Transverse colon (tissue), 4 donors: ENCODE data around the gene TXNDC16. TPM values are rescaled to one million over a fixed set of nuclear protein-coding genes. Genes with fewer than 3 reads are reported as not detected.

Source experiments
- DNase-seq: peaks from one replicate; pipeline ENCODE4 v3.0.0-alpha.2; 2019
- H3K27ac ChIP-seq, 4 donors: fragments of 200-600 bp; sonication (generic); 2 replicates each; pipeline ENCODE4 v1.5.1; 2016 to 2018; ENCODE audit warnings: inconsistent platforms in 4 of 4
- H3K27me3 ChIP-seq: fragments of 200-600 bp; sonication (generic); 2 replicates; pipeline ENCODE4 v1.5.1; 2017; ENCODE audit warnings: inconsistent platforms
- H3K36me3 ChIP-seq, 4 donors: fragments of 200-600 bp; sonication (generic); 2 replicates each; pipeline ENCODE4 v1.5.1; 2017 to 2019; ENCODE audit warnings: inconsistent platforms in 4 of 4
- H3K4me1 ChIP-seq, 4 donors: fragments of 200-600 bp; sonication (generic); 2 replicates each; pipeline ENCODE4 v1.5.1; 2017 to 2020; ENCODE audit warnings: inconsistent platforms in 4 of 4
- H3K4me3 ChIP-seq, 4 donors: fragments of 200-600 bp; sonication (generic); 1 replicate in 1 of 4; 2 replicates in 3 of 4; pipeline versions ENCODE4 v1.5.1 to v1.6.1; 2017 to 2019; ENCODE audit warnings: inconsistent platforms in 4 of 4
- H3K9me3 ChIP-seq, 2 donors: fragments of 200-600 bp; sonication (generic); 2 replicates each; pipeline ENCODE4 v1.5.1; 2017 to 2019; ENCODE audit warnings: inconsistent platforms in 2 of 2
- EP300 ChIP-seq: sonication (generic); formaldehyde crosslinking; IDR thresholded peaks from one replicate; pipeline ENCODE4 v1.6.1; 2017; ENCODE audit warnings: antibody characterized with exemption, low read depth
- POLR2A ChIP-seq: fragments of 450-650 bp; IDR thresholded peaks from one replicate; pipeline ENCODE4 v1.6.1; 2016; ENCODE audit warnings: antibody characterized with exemption, mild to moderate bottlenecking, moderate library complexity
- POLR2AphosphoS5 ChIP-seq, 3 donors: sonication (generic); formaldehyde crosslinking; IDR thresholded peaks; one replicate each; pipeline ENCODE4 v1.6.1; 2016; ENCODE audit warnings: antibody characterized with exemption in 3 of 3
- WGBS, 2 donors: methylation state at CpG; one replicate each; pipeline ENCODE4 v1.1.5; 2018; ENCODE audit warnings: low coverage in 1 of 2; 5-methylcytosine and 5-hydroxymethylcytosine counted together
- in situ Hi-C, 4 donors: fragments of 200-750 bp; cut with MboI; loops; one replicate each; pipeline versions ENCODE4 v1.15.0 to v1.15.1; 2017; ENCODE audit warnings: low sequenced_read_pairs in 3 of 4, low pct_ligation_motif_present in 1 of 4, low pct_unique_long_range_greater_than_20kb in 1 of 4
- intact Hi-C: fragments of 100-400 bp; cut with DNase I; formaldehyde crosslinking; loops from one replicate; pipeline ENCODE4 v1.15.1; 2023; ENCODE audit warnings: low total_unique reads
- total RNA-seq, 4 donors: library from RNA; depleted of rRNA; stranded (reverse); fragments of >200 nt; gene quantifications; one replicate each; pipeline ENCODE4 v1.1.0, GENCODE V29; 2016
- TF ChIP-seq, protein P1 (sequence below), 5 experiments: fragments of 200-600 bp in 3 of 5; fragments of 450-650 bp in 2 of 5; sonication (generic) in 3 of 5; IDR thresholded peaks; 1 replicate in 2 of 5; 2 replicates in 3 of 5; pipeline ENCODE4 v1.5.1; 2016 to 2017; ENCODE audit warnings: antibody characterized with exemption in 5 of 5, inconsistent platforms in 3 of 5, mild to moderate bottlenecking in 2 of 5, moderate library complexity in 1 of 5

Gene TXNDC16
- total RNA-seq, 4 donors from 2014 or later: 5.6 to 11.1 (median 7.1) TPM; not detected in 1

DNA sequence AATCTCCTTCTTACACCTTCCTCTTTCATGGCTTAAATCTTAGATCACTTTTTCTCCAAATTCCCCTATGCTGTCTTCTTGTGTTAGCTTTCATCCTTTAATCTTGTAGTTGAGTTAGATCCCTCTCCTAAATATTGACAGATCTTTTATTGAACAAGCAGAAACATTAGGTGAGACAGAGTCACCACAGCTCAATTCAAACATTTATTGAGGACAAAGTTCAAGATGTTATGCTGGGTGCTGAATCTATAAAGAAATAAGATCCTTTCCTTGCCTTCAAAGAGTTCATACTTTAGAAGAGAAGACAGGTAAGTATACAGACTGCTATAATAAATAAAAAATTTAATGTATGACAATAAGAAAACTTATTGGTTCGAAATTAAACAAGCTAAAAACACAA, 109.7 kb downstream of the TXNDC16 start:
- WGBS, 2 donors: 79 to 92% methylated on average over 1 of the region's 1 CpG
- TF ChIP-seq POLR2A: no peak
- no peak for TF ChIP-seq POLR2AphosphoS5 (IDR thresholded peaks at IDR 0.05)
- TF ChIP-seq, protein P1, sequence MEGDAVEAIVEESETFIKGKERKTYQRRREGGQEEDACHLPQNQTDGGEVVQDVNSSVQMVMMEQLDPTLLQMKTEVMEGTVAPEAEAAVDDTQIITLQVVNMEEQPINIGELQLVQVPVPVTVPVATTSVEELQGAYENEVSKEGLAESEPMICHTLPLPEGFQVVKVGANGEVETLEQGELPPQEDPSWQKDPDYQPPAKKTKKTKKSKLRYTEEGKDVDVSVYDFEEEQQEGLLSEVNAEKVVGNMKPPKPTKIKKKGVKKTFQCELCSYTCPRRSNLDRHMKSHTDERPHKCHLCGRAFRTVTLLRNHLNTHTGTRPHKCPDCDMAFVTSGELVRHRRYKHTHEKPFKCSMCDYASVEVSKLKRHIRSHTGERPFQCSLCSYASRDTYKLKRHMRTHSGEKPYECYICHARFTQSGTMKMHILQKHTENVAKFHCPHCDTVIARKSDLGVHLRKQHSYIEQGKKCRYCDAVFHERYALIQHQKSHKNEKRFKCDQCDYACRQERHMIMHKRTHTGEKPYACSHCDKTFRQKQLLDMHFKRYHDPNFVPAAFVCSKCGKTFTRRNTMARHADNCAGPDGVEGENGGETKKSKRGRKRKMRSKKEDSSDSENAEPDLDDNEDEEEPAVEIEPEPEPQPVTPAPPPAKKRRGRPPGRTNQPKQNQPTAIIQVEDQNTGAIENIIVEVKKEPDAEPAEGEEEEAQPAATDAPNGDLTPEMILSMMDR (IDR thresholded peaks at IDR 0.05): no peak
- TF ChIP-seq EP300: no peak
- no peak for DNase-seq

DNA sequence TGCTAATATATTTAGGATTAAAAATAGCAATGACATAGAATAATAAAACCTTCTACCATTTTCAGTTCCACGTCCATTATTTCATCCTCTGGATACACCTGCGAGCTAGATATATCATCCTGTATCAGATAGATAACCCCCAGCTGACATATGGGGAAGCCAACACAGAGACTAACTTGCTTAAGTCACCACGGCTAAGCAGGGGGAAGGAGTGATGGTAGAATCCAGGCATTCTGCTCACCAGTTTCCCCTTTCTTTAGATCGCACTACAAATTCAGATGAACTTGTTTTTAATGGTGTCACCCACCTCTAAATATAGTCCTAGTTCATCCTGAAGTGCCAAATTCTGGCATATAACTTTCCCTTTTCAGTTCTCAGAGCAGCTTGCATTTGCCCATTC, 110.1 kb downstream of the TXNDC16 start:
- in situ Hi-C loops (no loop called here), intact Hi-C loops (no loop called here)
- Histone ChIP-seq H3K27me3 (no peaks in the 10 kb centered on the region), H3K4me1 (no peaks in the 10 kb centered on the region), H3K4me3 (no peak overlapping the region), H3K9me3 (no peaks in the 10 kb centered on the region), H3K27ac (no peak overlapping the region), H3K36me3 (peaks cover 0 to 3% (median 0%) of the 10 kb centered on the region in 4 donors)
- no peak for DNase-seq
- WGBS, 2 donors: 86 to 87% methylated on average over 4 of the region's 4 CpGs
- TF ChIP-seq, protein P1 (IDR thresholded peaks at IDR 0.05): no peak
- TF ChIP-seq POLR2AphosphoS5 (IDR thresholded peaks at IDR 0.05): no peak

More for the DNA sequence above, 109.7 kb downstream of the TXNDC16 start:
- Histone ChIP-seq H3K36me3 (peaks cover 0 to 3% (median under 1%) of the 10 kb centered on the region in 4 donors), H3K4me3 (no peak overlapping the region), H3K27me3 (no peaks in the 10 kb centered on the region), H3K4me1 (no peaks in the 10 kb centered on the region), H3K27ac (no peak overlapping the region), H3K9me3 (no peaks in the 10 kb centered on the region)
- intact Hi-C loops (no loop called here), in situ Hi-C loops (no loop called here)

DNA sequence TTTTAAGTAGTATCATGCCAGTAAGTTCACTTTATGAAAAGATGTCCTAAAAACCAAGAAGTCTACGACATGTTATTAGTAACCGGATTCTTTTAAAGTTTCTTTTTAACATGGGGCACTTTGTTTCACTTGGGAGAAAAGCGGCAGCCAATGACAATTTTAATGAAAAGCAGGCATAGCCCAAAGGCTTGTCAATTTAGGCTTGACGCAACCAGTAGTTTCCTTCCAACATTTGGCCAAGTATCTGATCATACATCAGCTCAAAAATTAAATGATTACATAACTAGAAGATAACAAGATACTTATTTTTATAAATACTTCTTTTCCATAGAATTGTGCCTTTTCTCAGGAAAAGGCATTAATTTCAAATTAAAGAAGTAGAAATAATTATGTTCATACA, 112.8 kb downstream of the TXNDC16 start:
- in situ Hi-C loops: no loop called here
- no peak overlapping the region for H3K4me3 ChIP-seq
- H3K27ac ChIP-seq: no peak overlapping the region
- 93 to 94% methylated on average over 4 of the region's 4 CpGs for WGBS, 2 donors
- DNase-seq: no peak
- H3K9me3 ChIP-seq: no peaks in the 10 kb centered on the region
- no peaks in the 10 kb centered on the region for H3K27me3 ChIP-seq
- no peaks in the 10 kb centered on the region for H3K4me1 ChIP-seq
- peaks cover 0 to 3% (median 0%) of the 10 kb centered on the region in 4 donors for H3K36me3 ChIP-seq
- intact Hi-C loops: no loop called here
- TF ChIP-seq POLR2A (no peak), POLR2AphosphoS5 (IDR thresholded peaks at IDR 0.05) (no peak), EP300 (no peak)
- TF ChIP-seq, protein P1 (IDR thresholded peaks at IDR 0.05): no peak

DNA sequence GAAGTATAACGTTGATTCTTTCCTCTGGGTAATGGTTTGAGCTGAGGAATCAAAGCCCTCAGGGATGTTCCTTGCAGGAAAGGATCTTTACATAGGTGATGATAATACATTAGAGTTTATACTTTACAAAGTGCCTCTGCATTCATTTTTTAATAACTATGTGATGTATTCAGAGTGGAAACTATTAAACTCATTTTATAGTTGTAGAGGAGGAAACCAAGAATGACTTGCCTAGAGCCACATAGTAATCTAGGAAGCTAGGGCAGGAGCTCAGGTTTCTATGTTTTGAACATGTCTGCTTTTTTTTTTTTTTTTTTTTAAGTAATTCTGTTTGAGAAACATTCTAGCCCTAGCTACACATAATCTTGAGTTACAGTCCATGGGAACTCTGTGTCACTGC, 117.3 kb downstream of the TXNDC16 start:
- no peak for DNase-seq
- intact Hi-C loops: no loop called here
- Histone ChIP-seq H3K36me3 (no peaks in the 10 kb centered on the region), H3K9me3 (no peaks in the 10 kb centered on the region), H3K27me3 (no peaks in the 10 kb centered on the region), H3K4me3 (no peak overlapping the region), H3K27ac (no peak overlapping the region), H3K4me1 (no peaks in the 10 kb centered on the region)
- 97 to 100% methylated on average over 1 of the region's 1 CpG for whole genome bisulfite sequencing, 2 donors
- in situ Hi-C loops: no loop called here
- no peak for TF ChIP-seq POLR2AphosphoS5 (IDR thresholded peaks at IDR 0.05)
- no peak for TF ChIP-seq EP300
- TF ChIP-seq, protein P1 (IDR thresholded peaks at IDR 0.05): no peak
- no peak for TF ChIP-seq POLR2A
